NCI-H187 (cell line): ENCODE data around the gene SPATA19.

ENCODE experiments used
- DNase-seq, 2 experiments: peaks; one replicate each; lab custom pipeline; 2025; lab: John Stamatoyannopoulos, UW

SPATA19 gene

GRCh38 chr11:133835593-133836548 lies 9.4 kb downstream of the SPATA19 start:
- no peak for DNase-seq

- no peak for DNase-seq
These were observed 10.4 kb downstream of the SPATA19 start for GRCh38 chr11:133834682-133835592.

- DNase-seq: no peak
These were observed 11.2 kb downstream of the SPATA19 start for GRCh38 chr11:133833898-133834681.

GRCh38 chr11:133832991-133833897 lies 12.1 kb downstream of the SPATA19 start:
- no peak for DNase-seq

GRCh38 chr11:133832096-133832990 lies 13.0 kb downstream of the SPATA19 start:
- DNase-seq: no peak

GRCh38 chr11:133830931-133831907 lies 14.1 kb downstream of the SPATA19 start:
- no peak for DNase-seq

GRCh38 chr11:133829566-133829965 lies 15.7 kb downstream of the SPATA19 start:
- DNase-seq: no peak

- no peak for DNase-seq
These were observed 16.4 kb downstream of the SPATA19 start for GRCh38 chr11:133828871-133829270.

GRCh38 chr11:133827556-133827955 lies 17.8 kb downstream of the SPATA19 start:
- DNase-seq: no peak

- DNase-seq: no peak
These were observed 18.4 kb downstream of the SPATA19 start for GRCh38 chr11:133826866-133827265.

GRCh38 chr11:133825666-133826065 lies 19.6 kb downstream of the SPATA19 start:
- no peak for DNase-seq

- DNase-seq: no peak
These were observed 20.2 kb downstream of the SPATA19 start for GRCh38 chr11:133825156-133825555.

GRCh38 chr11:133824593-133824992 lies 20.7 kb downstream of the SPATA19 start:
- DNase-seq: no peak

- no peak for DNase-seq
These were observed 21.7 kb downstream of the SPATA19 start for GRCh38 chr11:133823614-133824013.

- no peak for DNase-seq
These were observed 22.1 kb downstream of the SPATA19 start for GRCh38 chr11:133823211-133823610.

- DNase-seq: peak in 1 of 2 experiments; percentile 42
These were observed 23.5 kb downstream of the SPATA19 start for GRCh38 chr11:133821776-133822175.

GRCh38 chr11:133819746-133820315 lies 25.5 kb downstream of the SPATA19 start:
- DNase-seq: no peak

- no peak for DNase-seq
These were observed 26.2 kb downstream of the SPATA19 start for GRCh38 chr11:133819114-133819513.
